Lower leg skin (tissue), 3 donors: ENCODE measurements around the gene STXBP6.

Experiments
- CTCF ChIP-seq, 3 donors: fragments of 450-650 bp; IDR thresholded peaks; one replicate each; pipeline ENCODE4 v1.5.1; 2016; ENCODE audit warnings: antibody characterized with exemption in 3 of 3, mild to moderate bottlenecking in 3 of 3, moderate library complexity in 2 of 3
- POLR2A ChIP-seq, 2 donors: fragments of 450-650 bp; IDR thresholded peaks; one replicate each; pipeline ENCODE4 v1.6.1; 2016 to 2017; ENCODE audit warnings: antibody characterized with exemption in 2 of 2, mild to moderate bottlenecking in 1 of 2, moderate library complexity in 1 of 2

DNA sequence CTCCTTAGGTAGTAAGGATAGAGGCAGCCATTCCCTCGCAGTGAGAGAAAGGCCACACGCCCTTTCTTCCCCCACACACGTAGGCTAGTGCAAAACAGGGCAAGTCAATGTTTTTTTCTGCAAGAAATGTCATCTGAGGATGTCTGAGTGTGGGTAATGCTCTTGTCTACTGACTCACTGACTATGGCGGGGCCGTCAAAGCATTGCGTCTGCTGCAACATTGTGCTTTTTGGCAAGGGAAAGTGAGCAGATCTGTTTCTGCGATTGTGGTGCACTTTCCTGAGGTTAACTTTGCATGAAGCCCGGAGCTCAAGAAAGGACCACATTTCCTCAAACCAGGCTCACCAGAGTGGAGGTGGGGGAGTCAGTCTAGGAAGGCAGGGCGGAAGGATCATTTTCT is 234.4 kb downstream of the STXBP6 start:
- TF ChIP-seq CTCF (IDR thresholded peaks at IDR 0.05) (no peak), POLR2A (IDR thresholded peaks at IDR 0.05) (no peak)
